Liver (tissue), 9 donors: ENCODE measurements around the gene PPP1R1B. TPM values are rescaled to one million over a fixed set of nuclear protein-coding genes. Genes with fewer than 3 reads are reported as not detected.

Source experiments
- DNase-seq: peaks from one replicate; pipeline ENCODE4 v3.0.0-alpha.2; 2017; ENCODE audit warnings: low spot score
- H3K27ac ChIP-seq, 2 donors: one replicate each; pipeline ENCODE4 v1.7.0; 2013; ENCODE audit warnings: inconsistent platforms in 2 of 2, low read length in 2 of 2, control low read depth in 1 of 2, low read depth in 1 of 2, mild to moderate bottlenecking in 1 of 2
- H3K27me3 ChIP-seq, 4 donors: one replicate each; pipeline versions ENCODE4 v1.6.1 to v1.7.0; 2013; ENCODE audit warnings: low read length in 3 of 4, inconsistent platforms in 1 of 4, mild to moderate bottlenecking in 1 of 4, moderate library complexity in 1 of 4; ENCODE audit not compliant: control insufficient read depth in 4 of 4, insufficient read depth in 4 of 4
- H3K36me3 ChIP-seq, 4 donors: one replicate each; pipeline versions ENCODE4 v1.6.1 to v1.7.0; 2013; ENCODE audit warnings: low read length in 3 of 4, mild to moderate bottlenecking in 3 of 4, low read depth in 1 of 4, moderate library complexity in 1 of 4; ENCODE audit not compliant: control insufficient read depth in 4 of 4, insufficient read depth in 3 of 4
- H3K4me1 ChIP-seq, 4 donors: one replicate each; pipeline versions ENCODE4 v1.6.1 to v1.7.0; 2013; ENCODE audit warnings: low read length in 3 of 4, mild to moderate bottlenecking in 3 of 4, moderate library complexity in 1 of 4; ENCODE audit not compliant: control insufficient read depth in 4 of 4, insufficient read depth in 4 of 4
- H3K4me3 ChIP-seq, 3 donors: one replicate each; pipeline versions ENCODE4 v1.6.1 to v1.7.0; 2013; ENCODE audit warnings: low read length in 3 of 3, control low read depth in 1 of 3, low read depth in 1 of 3, mild to moderate bottlenecking in 1 of 3
- H3K9ac ChIP-seq, 2 donors: one replicate each; pipeline ENCODE4 v1.7.0; 2013; ENCODE audit warnings: low read length in 2 of 2, mild to moderate bottlenecking in 2 of 2, moderate library complexity in 2 of 2, control low read depth in 1 of 2, low read depth in 1 of 2
- H3K9me3 ChIP-seq, 4 donors: one replicate each; pipeline versions ENCODE4 v1.6.1 to v1.7.0; 2013; ENCODE audit warnings: low read length in 3 of 4; ENCODE audit not compliant: control insufficient read depth in 4 of 4
- CTCF ChIP-seq: fragments of 150-350 bp; IDR thresholded peaks from 2 replicates; pipeline ENCODE4 v1.5.1; 2017; ENCODE audit warnings: improper control_type of control experiment, low read depth, low read length; ENCODE audit not compliant: missing input control
- EGR1 ChIP-seq, 2 donors: IDR thresholded peaks; 2 replicates each; pipeline ENCODE4 v1.6.1; 2016 to 2018; ENCODE audit warnings: antibody characterized with exemption in 2 of 2, low read depth in 2 of 2
- FOXA1 ChIP-seq: IDR thresholded peaks from 2 replicates; pipeline ENCODE4 v1.6.1; 2016; ENCODE audit warnings: antibody characterized with exemption
- FOXA2 ChIP-seq: IDR thresholded peaks from 2 replicates; pipeline ENCODE4 v1.6.1; 2016; ENCODE audit warnings: antibody characterized with exemption
- GABPA ChIP-seq, 2 donors: IDR thresholded peaks in 1 of 2; conservative IDR thresholded peaks in 1 of 2; 2 replicates each; pipeline ENCODE4 v1.6.1; 2016; ENCODE audit warnings: antibody characterized with exemption in 2 of 2, mild to moderate bottlenecking in 1 of 2, moderate library complexity in 1 of 2
- HNF4A ChIP-seq, 2 donors: conservative IDR thresholded peaks; 2 replicates each; pipeline ENCODE4 v1.6.1; 2016; ENCODE audit warnings: antibody characterized with exemption in 2 of 2, mild to moderate bottlenecking in 2 of 2
- HNF4G ChIP-seq: IDR thresholded peaks from 2 replicates; pipeline ENCODE4 v1.6.1; 2016; ENCODE audit warnings: antibody characterized with exemption
- JUND ChIP-seq, 2 donors: IDR thresholded peaks; 2 replicates each; pipeline ENCODE4 v1.6.1; 2016; ENCODE audit warnings: antibody characterized with exemption in 2 of 2
- NR2F2 ChIP-seq: IDR thresholded peaks from 2 replicates; pipeline ENCODE4 v1.6.1; 2016; ENCODE audit warnings: antibody characterized with exemption
- RAD21 ChIP-seq, 2 donors: IDR thresholded peaks; 2 replicates each; pipeline ENCODE4 v1.6.1; 2016; ENCODE audit warnings: antibody characterized with exemption in 2 of 2, mild to moderate bottlenecking in 2 of 2
- RXRA ChIP-seq, 2 donors: IDR thresholded peaks; 2 replicates each; pipeline ENCODE4 v1.6.1; 2017 to 2018; ENCODE audit warnings: antibody characterized with exemption in 2 of 2, mild to moderate bottlenecking in 1 of 2
- SP1 ChIP-seq: IDR thresholded peaks from 2 replicates; pipeline ENCODE4 v1.6.1; 2018; ENCODE audit warnings: antibody characterized with exemption, mild to moderate bottlenecking
- TAF1 ChIP-seq: conservative IDR thresholded peaks from 2 replicates; pipeline ENCODE4 v1.6.1; 2016; ENCODE audit warnings: antibody characterized with exemption, mild to moderate bottlenecking
- YY1 ChIP-seq: IDR thresholded peaks from 2 replicates; pipeline ENCODE4 v1.6.1; 2016; ENCODE audit warnings: antibody characterized with exemption, mild to moderate bottlenecking
- WGBS: extraction: QIAGEN DNeasy Blood & Tissue Kit; methylation state at CpG from one replicate; pipeline ENCODE4 v1.1.7; 2013; 5-methylcytosine and 5-hydroxymethylcytosine counted together
- polyA plus RNA-seq, 2 donors: library from polyadenylated mRNA; stranded (reverse) in 1 of 2; unstranded in 1 of 2; fragments of 200-250 nt in 1 of 2; fragments of >200 nt in 1 of 2; fragmentation: Nextera tagmentation in 1 of 2; extraction: Ambion mirVana in 1 of 2; gene quantifications; one replicate each; pipeline versions ENCODE4 v1.2.1 to v1.2.3, GENCODE V29; 2013 to 2015
- total RNA-seq, 2 donors: library from RNA; depleted of rRNA; stranded (reverse); fragments of >200 nt; gene quantifications; one replicate each; pipeline ENCODE4 v1.2.3, GENCODE V29; 2014
- TF ChIP-seq, protein P1 (sequence below): IDR thresholded peaks from 2 replicates; pipeline ENCODE4 v1.6.1; 2016; ENCODE audit warnings: antibody characterized with exemption
- TF ChIP-seq, protein P2 (sequence below): IDR thresholded peaks from 2 replicates; pipeline ENCODE4 v1.6.1; 2016; ENCODE audit warnings: antibody characterized with exemption
- TF ChIP-seq, protein P3 (sequence below): IDR thresholded peaks from 2 replicates; pipeline ENCODE4 v1.6.1; 2016; ENCODE audit warnings: antibody characterized with exemption, mild to moderate bottlenecking
- donor health status: healthy.
- donor health status: healthy.
- donor health status: healthy.
- donor health status: healthy.
- donor health status: healthy.

Gene PPP1R1B
- total and polyA plus RNA-seq, 4 donors: 0.14 TPM; not detected in 3

DNA sequence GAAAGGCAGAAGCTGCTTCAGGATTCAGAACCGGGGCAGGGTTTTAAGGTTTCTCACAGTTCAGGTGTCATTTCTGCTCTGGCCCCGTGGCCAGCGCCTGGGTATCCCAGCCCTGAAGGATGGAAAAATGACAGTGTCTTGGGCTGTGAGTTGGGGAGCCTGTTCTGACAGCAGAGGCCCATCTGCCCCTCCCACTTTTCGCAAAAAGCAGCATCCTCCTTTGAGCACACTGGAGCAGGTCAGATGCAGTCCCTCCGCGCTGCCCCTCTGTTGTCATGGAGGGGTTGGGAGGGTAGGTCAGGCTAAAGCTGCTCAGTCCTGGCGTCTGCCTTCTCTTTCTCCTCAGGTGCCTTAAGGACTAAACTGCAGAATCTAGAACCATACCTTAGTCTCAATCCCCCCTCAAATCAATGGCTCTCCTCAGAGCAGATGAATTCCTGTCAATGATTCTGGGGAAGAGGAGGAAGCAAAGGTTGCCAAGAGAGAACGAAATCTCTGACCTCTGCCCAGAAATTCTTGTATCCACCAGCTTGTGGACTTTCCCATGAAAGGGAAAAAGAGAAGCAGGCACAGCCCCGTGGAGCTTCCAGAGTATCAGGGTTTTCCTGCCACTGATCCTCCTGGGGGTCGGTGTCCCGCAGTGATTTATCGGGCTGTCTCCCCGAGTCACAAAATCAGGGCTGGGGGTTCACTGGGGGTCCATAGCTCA lies 26.3 kb upstream of the PPP1R1B start:
- H3K9ac ChIP-seq: no peak overlapping the region
- WGBS: 5% methylated on average over 13 of the region's 13 CpGs
- no peak for TF ChIP-seq FOXA1
- TF ChIP-seq TAF1: no peak
- no peak for TF ChIP-seq HNF4G
- no peak for TF ChIP-seq RXRA (IDR thresholded peaks at IDR 0.05)
- no peak for TF ChIP-seq RAD21 (IDR thresholded peaks at IDR 0.05)
- TF ChIP-seq NR2F2: no peak
- TF ChIP-seq GABPA (IDR thresholded peaks at IDR 0.05 in 1 of 2, conservative IDR thresholded peaks at IDR 0.05 in 1 of 2): no peak
- no peak for TF ChIP-seq EGR1 (IDR thresholded peaks at IDR 0.05; ENCODE audit: low read depth in 2 of 2)
- no peak for TF ChIP-seq HNF4A (conservative IDR thresholded peaks at IDR 0.05)
- TF ChIP-seq, protein P1, sequence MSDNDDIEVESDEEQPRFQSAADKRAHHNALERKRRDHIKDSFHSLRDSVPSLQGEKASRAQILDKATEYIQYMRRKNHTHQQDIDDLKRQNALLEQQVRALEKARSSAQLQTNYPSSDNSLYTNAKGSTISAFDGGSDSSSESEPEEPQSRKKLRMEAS: no peak
- no peak for TF ChIP-seq JUND (IDR thresholded peaks at IDR 0.05)
- TF ChIP-seq, protein P2, sequence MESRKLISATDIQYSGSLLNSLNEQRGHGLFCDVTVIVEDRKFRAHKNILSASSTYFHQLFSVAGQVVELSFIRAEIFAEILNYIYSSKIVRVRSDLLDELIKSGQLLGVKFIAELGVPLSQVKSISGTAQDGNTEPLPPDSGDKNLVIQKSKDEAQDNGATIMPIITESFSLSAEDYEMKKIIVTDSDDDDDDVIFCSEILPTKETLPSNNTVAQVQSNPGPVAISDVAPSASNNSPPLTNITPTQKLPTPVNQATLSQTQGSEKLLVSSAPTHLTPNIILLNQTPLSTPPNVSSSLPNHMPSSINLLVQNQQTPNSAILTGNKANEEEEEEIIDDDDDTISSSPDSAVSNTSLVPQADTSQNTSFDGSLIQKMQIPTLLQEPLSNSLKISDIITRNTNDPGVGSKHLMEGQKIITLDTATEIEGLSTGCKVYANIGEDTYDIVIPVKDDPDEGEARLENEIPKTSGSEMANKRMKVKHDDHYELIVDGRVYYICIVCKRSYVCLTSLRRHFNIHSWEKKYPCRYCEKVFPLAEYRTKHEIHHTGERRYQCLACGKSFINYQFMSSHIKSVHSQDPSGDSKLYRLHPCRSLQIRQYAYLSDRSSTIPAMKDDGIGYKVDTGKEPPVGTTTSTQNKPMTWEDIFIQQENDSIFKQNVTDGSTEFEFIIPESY: no peak
- no peak for TF ChIP-seq FOXA2

GRCh38 chr17:39600997-39601597 lies 25.7 kb upstream of the PPP1R1B start:
- no peak overlapping the region for H3K9ac ChIP-seq
- DNase-seq: no peak
- no peak overlapping the region for H3K27ac ChIP-seq
- peaks cover 15 to 26% (median 18%) of the 10 kb centered on the region in 4 donors for H3K27me3 ChIP-seq
- H3K4me1 ChIP-seq: peaks cover 9 to 24% (median 14%) of the 10 kb centered on the region in 4 donors
- no peaks in the 10 kb centered on the region for H3K36me3 ChIP-seq
- WGBS: 11% methylated on average over 21 of the region's 21 CpGs
- H3K9me3 ChIP-seq: no peaks in the 10 kb centered on the region
- TF ChIP-seq RAD21 (IDR thresholded peaks at IDR 0.05): no peak
- no peak for TF ChIP-seq JUND (IDR thresholded peaks at IDR 0.05)
- no peak for TF ChIP-seq SP1
- TF ChIP-seq GABPA (IDR thresholded peaks at IDR 0.05 in 1 of 2, conservative IDR thresholded peaks at IDR 0.05 in 1 of 2): no peak
- TF ChIP-seq HNF4A (conservative IDR thresholded peaks at IDR 0.05): no peak
- TF ChIP-seq, protein P1: no peak
- no peak for TF ChIP-seq HNF4G
- no peak for TF ChIP-seq EGR1 (IDR thresholded peaks at IDR 0.05; ENCODE audit: low read depth in 2 of 2)
- no peak for TF ChIP-seq YY1
- TF ChIP-seq FOXA1: no peak
- no peak for TF ChIP-seq CTCF
- TF ChIP-seq FOXA2: no peak
- TF ChIP-seq, protein P3, sequence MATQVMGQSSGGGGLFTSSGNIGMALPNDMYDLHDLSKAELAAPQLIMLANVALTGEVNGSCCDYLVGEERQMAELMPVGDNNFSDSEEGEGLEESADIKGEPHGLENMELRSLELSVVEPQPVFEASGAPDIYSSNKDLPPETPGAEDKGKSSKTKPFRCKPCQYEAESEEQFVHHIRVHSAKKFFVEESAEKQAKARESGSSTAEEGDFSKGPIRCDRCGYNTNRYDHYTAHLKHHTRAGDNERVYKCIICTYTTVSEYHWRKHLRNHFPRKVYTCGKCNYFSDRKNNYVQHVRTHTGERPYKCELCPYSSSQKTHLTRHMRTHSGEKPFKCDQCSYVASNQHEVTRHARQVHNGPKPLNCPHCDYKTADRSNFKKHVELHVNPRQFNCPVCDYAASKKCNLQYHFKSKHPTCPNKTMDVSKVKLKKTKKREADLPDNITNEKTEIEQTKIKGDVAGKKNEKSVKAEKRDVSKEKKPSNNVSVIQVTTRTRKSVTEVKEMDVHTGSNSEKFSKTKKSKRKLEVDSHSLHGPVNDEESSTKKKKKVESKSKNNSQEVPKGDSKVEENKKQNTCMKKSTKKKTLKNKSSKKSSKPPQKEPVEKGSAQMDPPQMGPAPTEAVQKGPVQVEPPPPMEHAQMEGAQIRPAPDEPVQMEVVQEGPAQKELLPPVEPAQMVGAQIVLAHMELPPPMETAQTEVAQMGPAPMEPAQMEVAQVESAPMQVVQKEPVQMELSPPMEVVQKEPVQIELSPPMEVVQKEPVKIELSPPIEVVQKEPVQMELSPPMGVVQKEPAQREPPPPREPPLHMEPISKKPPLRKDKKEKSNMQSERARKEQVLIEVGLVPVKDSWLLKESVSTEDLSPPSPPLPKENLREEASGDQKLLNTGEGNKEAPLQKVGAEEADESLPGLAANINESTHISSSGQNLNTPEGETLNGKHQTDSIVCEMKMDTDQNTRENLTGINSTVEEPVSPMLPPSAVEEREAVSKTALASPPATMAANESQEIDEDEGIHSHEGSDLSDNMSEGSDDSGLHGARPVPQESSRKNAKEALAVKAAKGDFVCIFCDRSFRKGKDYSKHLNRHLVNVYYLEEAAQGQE: no peak
- TF ChIP-seq TAF1: no peak
- TF ChIP-seq NR2F2: no peak
- TF ChIP-seq, protein P2: no peak
- TF ChIP-seq RXRA (IDR thresholded peaks at IDR 0.05): no peak
- no peak overlapping the region for H3K4me3 ChIP-seq

More for the DNA sequence above, 26.3 kb upstream of the PPP1R1B start:
- H3K36me3 ChIP-seq: no peaks in the 10 kb centered on the region
- H3K27me3 ChIP-seq: peaks cover 15 to 28% (median 18%) of the 10 kb centered on the region in 4 donors
- DNase-seq: no peak
- H3K4me1 ChIP-seq: peaks cover 2 to 17% (median 9%) of the 10 kb centered on the region in 4 donors
- H3K27ac ChIP-seq: no peak overlapping the region
- no peak overlapping the region for H3K4me3 ChIP-seq
- no peaks in the 10 kb centered on the region for H3K9me3 ChIP-seq
